Thoracic aorta (tissue), 2 donors: Measurements from ENCODE around the gene DACT3. TPM values are rescaled to one million over a fixed set of nuclear protein-coding genes. Genes with fewer than 3 reads are reported as not detected.

Experiments
- ATAC-seq: fragments of 150-250 bp; one replicate; pipeline ENCODE4 v1.8.0; 2017; ENCODE audit warnings: low read depth; ENCODE audit not compliant: insufficient number of reproducible peaks, low FRiP score
- DNase-seq: peaks from one replicate; pipeline ENCODE4 v3.0.0-alpha.2; 2020; ENCODE audit warnings: low spot score
- H3K27ac ChIP-seq, 2 donors: fragments of 200-600 bp; sonication (generic); 1 replicate in 1 of 2; 2 replicates in 1 of 2; pipeline ENCODE4 v1.5.1; 2016; ENCODE audit warnings: mild to moderate bottlenecking in 2 of 2, moderate library complexity in 2 of 2
- H3K27me3 ChIP-seq: fragments of 200-600 bp; sonication (generic); replicated peaks from 2 replicates; pipeline ENCODE4 v1.6.0; 2016; ENCODE audit warnings: mild to moderate bottlenecking; ENCODE audit not compliant: insufficient read depth
- H3K36me3 ChIP-seq: fragments of 200-600 bp; sonication (generic); one replicate; pipeline ENCODE4 v1.5.1; 2016
- H3K4me1 ChIP-seq, 2 donors: fragments of 200-600 bp; sonication (generic); 1 replicate in 1 of 2; 2 replicates in 1 of 2; pipeline versions ENCODE4 v1.5.1 to v1.6.0; 2016; ENCODE audit warnings: low read depth in 2 of 2, mild to moderate bottlenecking in 1 of 2; ENCODE audit not compliant: control insufficient read depth in 1 of 2
- H3K4me3 ChIP-seq: fragments of 200-600 bp; sonication (generic); 2 replicates; pipeline ENCODE4 v1.5.1; 2016; ENCODE audit warnings: mild to moderate bottlenecking
- H3K9me3 ChIP-seq: fragments of 200-600 bp; sonication (generic); 2 replicates; pipeline ENCODE4 v1.5.1; 2016
- CTCF ChIP-seq: fragments of 200-600 bp; sonication (generic); IDR thresholded peaks from one replicate; pipeline ENCODE4 v1.5.1; 2019; ENCODE audit warnings: antibody characterized with exemption
- total RNA-seq, 2 donors: library from RNA; depleted of rRNA; stranded (reverse); fragments of >200 nt; gene quantifications; one replicate each; pipeline versions ENCODE4 v1.1.0 to v1.2.3, GENCODE V29; 2016

Gene DACT3
- total RNA-seq, 2 donors from 2014 or later = 118 to 138 TPM

GRCh38 chr19:46626446-46626845, 34.5 kb downstream of the DACT3 start:
- Histone ChIP-seq H3K9me3 (no peaks in the 10 kb centered on the region), H3K4me3 (no peak overlapping the region), H3K27ac (peak overlapping the region; percentile 96 to 100), H3K27me3 (no peaks in the 10 kb centered on the region), H3K4me1 (peaks cover 38 to 80% of the 10 kb centered on the region in 2 donors), H3K36me3 (no peaks in the 10 kb centered on the region)
- no peak for TF ChIP-seq CTCF
- ATAC-seq (no peak), DNase-seq (no peak)

- no peak for DNase-seq
- Histone ChIP-seq H3K9me3 (no peaks in the 10 kb centered on the region), H3K27me3 (no peaks in the 10 kb centered on the region), H3K36me3 (no peaks in the 10 kb centered on the region), H3K4me1 (peaks cover 38 to 80% of the 10 kb centered on the region in 2 donors), H3K4me3 (peak overlapping the region; percentile 34), H3K27ac (peak overlapping the region; percentile 96 to 100)
- ATAC-seq = no peak
- no peak for TF ChIP-seq CTCF
Measured at GRCh38 chr19:46625731-46626130, 35.3 kb downstream of the DACT3 start.

- no peak for TF ChIP-seq CTCF
- DNase-seq = peak; percentile 82
- Histone ChIP-seq H3K9me3 (no peaks in the 10 kb centered on the region), H3K36me3 (no peaks in the 10 kb centered on the region), H3K27me3 (no peaks in the 10 kb centered on the region), H3K4me1 (peaks cover 43 to 79% of the 10 kb centered on the region in 2 donors), H3K4me3 (peak within 1 kb of the TSS; percentile 75), H3K27ac (peak within 1 kb of the TSS; percentile 96 to 100)
- peak; percentile 56 for ATAC-seq
Measured at GRCh38 chr19:46624958-46625661, 35.9 kb downstream of the DACT3 start, which contains the start of gene PTGIR. TSS of gene PTGIR (minus strand) at chr19:46625089. CDS start at chr19:46624225, 864 bp downstream.

- Histone ChIP-seq H3K27ac (peak overlapping the region; percentile 96 to 100), H3K4me1 (peaks cover 50 to 79% of the 10 kb centered on the region in 2 donors), H3K36me3 (no peaks in the 10 kb centered on the region), H3K4me3 (peak overlapping the region; percentile 75), H3K9me3 (no peaks in the 10 kb centered on the region), H3K27me3 (no peaks in the 10 kb centered on the region)
- DNase-seq = no peak
- no peak for ATAC-seq
- no peak for TF ChIP-seq CTCF
Measured at GRCh38 chr19:46623915-46624502, 37.0 kb downstream of the DACT3 start.

GRCh38 chr19:46622118-46622446, 38.9 kb downstream of the DACT3 start:
- Histone ChIP-seq H3K4me3 (peak overlapping the region; percentile 75), H3K27me3 (no peaks in the 10 kb centered on the region), H3K27ac (peak overlapping the region; percentile 96 to 100), H3K9me3 (no peaks in the 10 kb centered on the region), H3K36me3 (no peaks in the 10 kb centered on the region), H3K4me1 (peaks cover 57 to 89% of the 10 kb centered on the region in 2 donors)
- DNase-seq (no peak), ATAC-seq (no peak)
- TF ChIP-seq CTCF = no peak
